Right lobe of liver (tissue), 6 donors: ENCODE data around the gene CTNNBIP1. TPM values are rescaled to one million over a fixed set of nuclear protein-coding genes. Genes with fewer than 3 reads are reported as not detected.

Source experiments
- ATAC-seq, 4 donors: fragments of 200-7000 bp; cut with Tn5 transposase; one replicate each; pipeline ENCODE4 v1.9.1; 2020; ENCODE audit warnings: mild to moderate bottlenecking in 4 of 4, moderate library complexity in 4 of 4
- DNase-seq, 3 donors: peaks; one replicate each; pipeline ENCODE4 v3.0.0-alpha.2; 2020
- H3K27ac ChIP-seq, 3 donors: fragments of 200-600 bp; one replicate each; pipeline ENCODE4 v1.8.0; 2022
- H3K27me3 ChIP-seq, 2 donors: fragments of 200-600 bp; one replicate each; pipeline ENCODE4 v1.8.0; 2022
- H3K36me3 ChIP-seq, 4 donors: fragments of 200-600 bp; sonication (generic) in 1 of 4; one replicate each; pipeline versions ENCODE4 v1.5.1 to v1.8.0; 2017 to 2022; ENCODE audit warnings: control low read depth in 1 of 4
- H3K4me1 ChIP-seq, 4 donors: fragments of 200-600 bp; sonication (generic) in 1 of 4; one replicate each; pipeline versions ENCODE4 v1.5.1 to v1.8.0; 2017 to 2022; ENCODE audit warnings: control low read depth in 1 of 4
- H3K4me3 ChIP-seq, 3 donors: fragments of 200-600 bp; one replicate each; pipeline ENCODE4 v1.8.0; 2022
- H3K9me3 ChIP-seq, 4 donors: fragments of 200-600 bp; sonication (generic) in 1 of 4; one replicate each; pipeline versions ENCODE4 v1.5.1 to v1.8.0; 2017 to 2022; ENCODE audit warnings: control low read depth in 1 of 4
- CTCF ChIP-seq, 4 donors: fragments of 200-600 bp in 3 of 4; fragments of 450-650 bp in 1 of 4; IDR thresholded peaks; one replicate each; pipeline versions ENCODE4 v1.5.1 to v1.8.0; 2016 to 2022; ENCODE audit warnings: antibody characterized with exemption in 4 of 4, mild to moderate bottlenecking in 2 of 4
- POLR2A ChIP-seq: fragments of 450-650 bp; IDR thresholded peaks from one replicate; pipeline ENCODE4 v1.6.1; 2017; ENCODE audit warnings: antibody characterized with exemption, mild to moderate bottlenecking
- WGBS: methylation state at CpG from one replicate; pipeline ENCODE4 v1.1.6; 2018; ENCODE audit warnings: low coverage, low lambda C conversion rate; ENCODE audit not compliant: insufficient coverage; ENCODE audit errors: missing lambda C conversion rate; 5-methylcytosine and 5-hydroxymethylcytosine counted together
- intact Hi-C, 2 donors: fragments of 100-400 bp; cut with DNase I; formaldehyde crosslinking; loops; one replicate each; pipeline versions ENCODE4 v1.11.2 to v1.14.1; 2022
- total RNA-seq, 6 experiments: library from RNA; depleted of rRNA in 2 of 6; stranded (reverse); fragments of >200 nt in 2 of 6; fragmentation: NEBNext Ultra II Directional in 3 of 6; extraction: Animal tissue kit (Norgen Biotek cat#: 25700) in 3 of 6; gene quantifications; one replicate each; pipeline versions ENCODE4 v1.1.0 to v1.2.4, GENCODE V29; 2016 to 2023
- donor health status: DM: no; HTN: yes; CAD: no.
- donor health status: DM: no; HTN: no; CAD: no.
- donor health status: DM: no; HTN: no; CAD: no.
- donor health status: DM: no; HTN: yes; CAD: no.
- donor health status: DM: no; HTN: yes; CAD: no.

CTNNBIP1 gene
- total RNA-seq, 6 experiments from 2014 or later = 8.0 to 19.2 (median 10.0) TPM

DNA sequence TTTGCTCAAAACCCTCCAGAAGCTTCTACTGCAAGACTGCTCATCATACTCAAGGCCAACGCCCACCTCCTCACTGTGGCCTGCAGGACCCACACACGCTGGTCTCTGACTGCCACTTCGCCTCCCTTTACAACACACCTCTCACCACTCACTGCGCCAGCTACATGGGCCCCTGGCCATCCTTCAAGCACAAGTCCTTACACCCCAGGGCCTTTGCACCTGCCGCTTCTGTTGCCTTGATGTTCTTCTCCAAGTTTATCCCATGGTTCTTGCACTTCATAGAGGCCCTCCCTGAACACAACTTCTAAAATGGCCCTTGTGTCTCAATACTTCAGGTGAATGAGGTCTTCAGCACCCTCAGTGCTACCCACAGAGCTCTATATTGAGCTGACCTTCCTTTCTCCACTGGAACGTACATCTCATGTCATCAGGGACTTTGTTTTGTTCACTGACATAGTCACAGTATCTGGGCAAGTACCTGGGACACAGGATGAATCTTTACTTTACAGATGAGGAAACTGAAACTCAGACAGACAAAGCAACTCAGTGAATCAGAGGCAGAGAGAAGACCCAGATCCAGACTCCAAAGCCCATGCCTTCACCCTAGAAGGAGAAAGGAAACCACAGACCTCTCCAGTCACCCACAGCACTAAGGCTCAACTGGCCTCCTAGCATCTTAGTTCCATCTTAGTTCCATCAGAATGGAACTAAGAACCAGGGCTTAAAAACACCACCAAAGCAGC is 51.6 kb downstream of the CTNNBIP1 start:
- Histone ChIP-seq H3K9me3 (no peaks in the 10 kb centered on the region), H3K36me3 (no peaks in the 10 kb centered on the region), H3K27me3 (no peaks in the 10 kb centered on the region), H3K27ac (no peak overlapping the region), H3K4me3 (no peak overlapping the region), H3K4me1 (no peaks in the 10 kb centered on the region)
- no peak for TF ChIP-seq POLR2A
- no peak for TF ChIP-seq CTCF (IDR thresholded peaks at IDR 0.05)
- 93% methylated on average over 2 of the region's 6 CpGs for WGBS
- ATAC-seq = no peak
- intact Hi-C loops = no loop called here
- DNase-seq = no peak

DNA sequence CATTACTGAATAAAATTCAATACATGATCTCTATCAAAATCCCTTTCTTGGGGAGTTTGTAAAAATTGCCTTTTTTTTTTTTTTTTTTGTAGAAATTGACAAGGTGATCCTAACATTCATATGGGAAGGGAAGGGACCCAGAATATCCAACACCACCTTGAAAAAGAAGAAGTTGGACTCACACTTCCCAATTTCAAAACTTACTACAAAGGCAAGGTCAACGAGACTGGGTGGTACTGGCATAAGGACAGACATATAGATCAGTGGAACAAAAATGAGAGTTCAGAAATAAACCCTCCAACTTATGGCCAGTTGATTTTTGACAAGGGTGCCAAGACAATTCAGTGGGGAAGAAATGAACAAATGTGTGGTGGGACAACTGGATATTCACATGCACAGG is 54.9 kb downstream of the CTNNBIP1 start:
- no peak overlapping the region for H3K27ac ChIP-seq
- H3K27me3 ChIP-seq = no peaks in the 10 kb centered on the region
- no peak overlapping the region for H3K4me3 ChIP-seq
- no peaks in the 10 kb centered on the region for H3K9me3 ChIP-seq
- ATAC-seq = no peak
- intact Hi-C loops = no loop called here
- 80% methylated on average over 1 of the region's 1 CpG for WGBS
- no peaks in the 10 kb centered on the region for H3K4me1 ChIP-seq
- TF ChIP-seq POLR2A (no peak), CTCF (IDR thresholded peaks at IDR 0.05) (no peak)
- H3K36me3 ChIP-seq = no peaks in the 10 kb centered on the region
- no peak for DNase-seq

GRCh38 chr1:9853249-9853595 is 56.8 kb downstream of the CTNNBIP1 start:
- H3K27ac ChIP-seq = no peak overlapping the region
- intact Hi-C loops = no loop called here
- H3K9me3 ChIP-seq = no peaks in the 10 kb centered on the region
- DNase-seq (no peak), ATAC-seq (no peak)
- peaks cover 0 to 1% (median 0%) of the 10 kb centered on the region in 4 donors for H3K36me3 ChIP-seq
- TF ChIP-seq CTCF (IDR thresholded peaks at IDR 0.05) (no peak), POLR2A (no peak)
- H3K4me3 ChIP-seq = no peak overlapping the region
- no peaks in the 10 kb centered on the region for H3K4me1 ChIP-seq
- H3K27me3 ChIP-seq = no peaks in the 10 kb centered on the region
- 78% methylated on average over 3 of the region's 4 CpGs for WGBS

DNA sequence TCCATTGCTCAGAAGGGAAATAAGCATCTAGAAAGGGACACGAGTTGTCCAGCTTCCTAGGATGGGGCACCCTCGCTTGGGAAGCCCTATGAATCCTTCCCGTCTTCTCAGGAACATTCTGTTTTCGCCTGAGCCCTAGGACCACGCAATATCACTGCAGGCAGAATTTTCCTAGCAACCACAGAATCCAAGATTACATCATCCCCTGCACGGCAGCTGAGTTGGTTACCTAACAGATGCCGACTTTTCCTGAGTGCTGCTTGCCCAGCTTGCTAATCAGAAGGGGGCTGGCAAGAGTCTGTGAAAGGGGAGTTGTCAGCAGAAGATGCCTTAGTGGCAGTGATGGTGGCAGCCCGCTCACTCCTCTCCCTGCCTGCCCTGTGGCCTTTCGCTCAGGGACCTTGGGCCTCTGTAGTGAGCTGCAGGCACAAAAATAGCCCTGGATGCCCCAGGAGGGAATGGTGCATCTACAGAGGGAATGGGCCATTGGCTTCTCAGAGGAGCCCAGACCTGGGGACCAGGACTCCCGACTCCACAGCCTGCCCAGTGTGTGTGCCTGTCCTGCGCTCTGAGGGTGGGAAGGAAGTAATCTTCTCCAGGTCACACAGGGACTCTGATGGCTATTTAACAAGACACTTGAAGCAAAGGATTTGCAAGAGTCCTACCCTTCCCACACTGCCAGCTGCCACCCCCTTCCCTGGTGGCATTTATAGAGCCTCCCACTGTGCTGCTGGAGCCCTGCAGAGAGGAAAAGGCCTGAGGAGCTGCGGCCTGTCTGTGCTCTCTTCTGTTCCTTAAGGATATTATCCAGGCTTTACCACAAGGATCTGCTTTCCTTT is 57.4 kb downstream of the CTNNBIP1 start:
- H3K4me1 ChIP-seq = no peaks in the 10 kb centered on the region
- TF ChIP-seq CTCF (IDR thresholded peaks at IDR 0.05) (no peak), POLR2A (no peak)
- DNase-seq (no peak), ATAC-seq (no peak)
- H3K9me3 ChIP-seq = no peaks in the 10 kb centered on the region
- H3K27ac ChIP-seq = no peak overlapping the region
- intact Hi-C loops = no loop called here
- WGBS = 56% methylated on average over 6 of the region's 12 CpGs
- H3K36me3 ChIP-seq = peaks cover 0 to 1% (median 0%) of the 10 kb centered on the region in 4 donors
- no peaks in the 10 kb centered on the region for H3K27me3 ChIP-seq
- H3K4me3 ChIP-seq = no peak overlapping the region
